ENCODE results near the gene SHPK. TPM values are rescaled to one million over a fixed set of nuclear protein-coding genes. Genes with fewer than 3 reads are reported as not detected.

The SHPK gene
- total RNA-seq, 1 donor from 2014 or later: 18.1 TPM

DNA sequence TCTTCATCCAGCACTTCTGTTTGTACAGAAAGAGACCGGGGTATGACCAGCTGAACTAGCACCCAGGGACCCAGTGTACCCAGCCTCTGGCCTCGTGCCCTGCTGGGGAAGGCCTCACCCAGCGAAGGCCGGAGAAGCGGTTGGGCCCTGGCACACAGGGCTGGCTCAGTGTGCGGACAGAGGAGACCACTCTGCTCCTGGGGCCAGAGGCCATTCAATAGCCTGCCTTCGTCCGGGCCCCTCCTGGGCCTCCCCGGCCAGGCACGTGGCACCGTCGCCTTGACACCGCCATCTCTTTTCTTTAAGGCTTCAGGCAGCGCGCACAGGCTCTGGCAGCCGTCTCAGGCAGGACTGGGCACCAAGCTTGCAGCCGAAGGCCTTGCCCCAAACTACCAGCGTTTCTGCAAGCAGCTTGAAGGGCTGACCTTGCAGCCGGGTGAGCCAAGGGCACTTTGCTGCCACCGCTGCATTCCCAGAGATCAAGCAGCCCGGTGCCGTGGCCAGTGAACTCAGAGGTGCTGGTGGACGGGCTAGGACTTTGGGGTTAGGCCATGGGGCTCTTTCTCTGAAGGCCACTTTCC lies 24.4 kb upstream of the SHPK start:
- TF ChIP-seq CTCF (conservative IDR thresholded peaks at IDR 0.05; ENCODE audit: low read depth, low read length): no peak
- no peak for DNase-seq (ENCODE audit: low read depth)

DNA sequence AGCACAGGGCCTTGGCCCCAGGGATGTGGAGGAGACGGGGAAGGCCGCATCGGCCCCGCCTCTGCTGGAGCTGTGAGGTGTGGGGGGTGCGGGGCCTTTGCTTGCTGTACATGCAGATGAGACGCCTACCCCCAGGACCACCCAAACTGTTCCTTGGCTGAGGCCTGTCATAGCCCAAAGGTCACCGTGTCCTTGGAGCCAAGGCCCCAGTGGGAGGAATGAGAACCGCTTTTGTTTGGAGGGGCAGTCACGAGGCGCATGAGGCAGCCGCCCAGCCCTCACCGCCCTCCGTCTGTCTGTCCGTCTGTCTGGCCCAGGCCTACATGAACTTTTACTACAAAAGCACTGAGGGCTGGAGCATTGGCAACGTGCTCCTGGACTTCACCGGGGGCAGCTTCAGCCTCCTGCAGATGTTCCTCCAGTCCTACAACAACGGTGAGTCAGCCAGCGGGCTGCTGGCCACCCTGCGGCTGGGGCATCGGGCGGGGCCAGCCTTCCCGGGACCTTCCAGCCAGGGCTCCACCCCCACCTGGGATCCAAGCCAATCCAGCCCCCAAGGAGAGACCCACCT lies 23.6 kb upstream of the SHPK start:
- peak; percentile 19 for TF ChIP-seq CTCF (conservative IDR thresholded peaks at IDR 0.05; ENCODE audit: low read depth, low read length)
- no peak overlapping the region for H3K4me3 ChIP-seq (ENCODE audit: low read depth, low read length)
- DNase-seq (ENCODE audit: low read depth): no peak

More for the DNA sequence above, 24.4 kb upstream of the SHPK start:
- no peak overlapping the region for H3K4me3 ChIP-seq (ENCODE audit: low read depth, low read length)

DNA sequence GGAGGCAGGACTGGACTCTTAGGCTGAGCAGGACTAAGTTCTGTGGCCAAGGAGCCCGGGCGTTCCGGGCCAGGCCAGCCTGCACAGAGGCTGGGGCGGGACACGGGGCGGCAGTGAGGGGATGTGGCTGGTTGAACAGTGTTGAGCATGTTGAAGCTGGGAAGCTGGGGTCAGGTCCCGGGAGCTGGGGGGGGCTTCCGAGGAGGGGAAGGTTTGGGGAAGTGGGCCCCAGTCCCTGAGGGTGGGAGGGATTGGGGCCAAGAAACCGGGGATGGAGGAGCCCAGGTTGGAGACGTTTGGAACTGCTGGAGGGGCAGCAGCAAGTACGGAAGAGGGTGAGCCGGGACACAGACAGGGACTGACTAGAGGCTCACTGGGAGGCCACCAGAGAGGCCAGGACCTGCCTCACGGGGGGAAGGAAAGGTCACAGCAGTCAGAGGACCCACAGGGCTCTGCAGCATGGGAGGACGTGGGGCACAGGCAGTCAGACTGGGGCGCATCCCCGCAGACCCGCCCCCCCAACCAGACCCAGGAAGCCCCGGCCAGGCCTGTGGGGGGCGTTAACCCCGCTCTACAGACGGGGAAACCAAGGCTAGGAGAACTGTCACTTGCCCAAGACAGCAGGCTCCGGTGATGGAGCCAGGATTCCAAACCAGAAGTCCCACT lies 22.9 kb upstream of the SHPK start:
- no peak overlapping the region for H3K4me3 ChIP-seq (ENCODE audit: low read depth, low read length)
- TF ChIP-seq CTCF (conservative IDR thresholded peaks at IDR 0.05; ENCODE audit: low read depth, low read length): no peak
- DNase-seq (ENCODE audit: low read depth): no peak

- TF ChIP-seq CTCF (conservative IDR thresholded peaks at IDR 0.05; ENCODE audit: low read depth, low read length): no peak
- DNase-seq (ENCODE audit: low read depth): no peak
- H3K4me3 ChIP-seq (ENCODE audit: low read depth, low read length): no peak overlapping the region
Observed at GRCh38 chr17:3657874-3658783, 22.1 kb upstream of the SHPK start.

DNA sequence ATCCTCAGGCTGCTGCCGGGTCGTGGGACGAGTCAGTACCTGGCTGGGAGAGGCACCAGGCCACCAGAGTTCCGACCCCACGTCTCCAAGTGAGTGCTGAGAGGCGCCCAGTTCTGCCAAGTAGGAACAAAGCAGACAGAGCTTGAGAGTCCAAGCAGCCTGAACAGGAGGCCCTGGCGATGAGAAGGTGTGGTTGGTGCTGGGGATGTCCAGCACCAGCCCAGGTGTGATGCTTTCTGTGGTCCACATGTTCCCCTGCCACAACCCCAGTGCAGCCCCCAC lies 21.5 kb upstream of the SHPK start:
- no peak for DNase-seq (ENCODE audit: low read depth)
- no peak overlapping the region for H3K4me3 ChIP-seq (ENCODE audit: low read depth, low read length)
- no peak for TF ChIP-seq CTCF (conservative IDR thresholded peaks at IDR 0.05; ENCODE audit: low read depth, low read length)

DNA sequence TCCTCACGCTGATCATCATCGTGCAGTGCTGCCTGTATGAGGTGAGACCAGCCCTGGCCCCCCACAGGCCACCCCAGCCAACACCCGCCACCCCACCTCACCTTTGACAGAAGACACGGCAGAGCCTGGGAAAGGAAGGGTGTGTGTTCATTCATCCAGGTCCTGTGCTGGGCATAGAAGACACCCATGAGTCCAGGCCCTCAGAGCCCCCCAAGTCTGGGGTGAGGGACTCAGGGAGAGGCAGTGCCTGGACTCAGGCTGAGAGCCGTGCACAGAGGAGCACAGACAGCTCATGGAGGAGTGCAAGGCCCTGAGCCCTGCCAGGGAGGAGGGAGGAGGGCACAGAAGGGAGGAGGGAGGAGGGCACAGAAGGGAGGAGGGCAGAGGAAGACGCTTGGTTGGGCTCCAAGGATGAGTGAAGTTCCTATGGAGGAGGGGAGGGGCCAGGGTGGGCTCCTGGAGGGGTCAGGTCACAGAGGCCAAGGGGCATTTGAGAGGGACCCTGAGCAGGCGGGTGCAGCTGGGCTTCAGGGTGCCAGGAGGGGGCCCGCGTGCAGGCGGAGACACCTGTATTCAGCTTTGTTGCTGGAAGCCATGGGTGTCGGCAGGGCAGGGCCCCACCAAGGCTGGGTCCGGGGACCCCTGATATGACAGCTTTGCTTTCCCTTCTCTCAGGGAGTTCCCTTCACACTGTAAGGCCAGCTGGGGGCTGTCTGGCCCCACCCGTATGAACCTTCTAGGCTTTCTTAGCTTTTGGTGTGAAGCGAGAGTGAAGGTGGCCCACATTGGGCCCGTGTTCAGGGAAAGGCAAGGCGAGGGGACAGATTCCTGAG lies 20.9 kb upstream of the SHPK start:
- DNase-seq (ENCODE audit: low read depth): no peak
- no peak for TF ChIP-seq CTCF (conservative IDR thresholded peaks at IDR 0.05; ENCODE audit: low read depth, low read length)
- no peak overlapping the region for H3K4me3 ChIP-seq (ENCODE audit: low read depth, low read length)

Measured in epithelial cell of proximal tubule (primary cell).